ENCODE data around the gene SPATA31D1. TPM values are rescaled to one million over a fixed set of nuclear protein-coding genes. Genes with fewer than 3 reads are reported as not detected.
"Not testable (repeated sequence)": the region's sequence is repeated elsewhere in the genome, so short reads cannot be mapped to it uniquely, and the experiment has no call there.

The SPATA31D1 gene
- not detected for polyA plus RNA-seq (2013, experiment 1 of 2)
- not detected for polyA plus RNA-seq (2013, experiment 2 of 2)

GRCh38 chr9:81988472-81988871, at the start of gene SPATA31D1:
SPATA31D1 (plus strand) TSS chr9:81988772; CDS start chr9:81988819, 47 bp downstream.
- H3K18ac ChIP-seq (ENCODE audit: low read depth in 1 of 2, low read length in 2 of 2); H3K79me1 ChIP-seq (replicated peaks; ENCODE audit: low read length, poor library complexity, severe bottlenecking); H3K9ac ChIP-seq (ENCODE audit: low read length); H3K27ac ChIP-seq (ENCODE audit: low read length, poor library complexity, severe bottlenecking); H2BK5ac ChIP-seq (ENCODE audit: low read depth, low read length, poor library complexity, severe bottlenecking); H4K91ac ChIP-seq (ENCODE audit: low read length); H2BK120ac ChIP-seq (ENCODE audit: low read depth, low read length); H3K14ac ChIP-seq (ENCODE audit: low read length in 2 of 2); H3K36me3 ChIP-seq (ENCODE audit: control insufficient read depth in 1 of 2, insufficient read depth in 2 of 2, low read depth in 1 of 2, low read length in 2 of 2); H3K4me3 ChIP-seq (ENCODE audit: insufficient read depth in 1 of 2, low read depth in 1 of 2, low read length in 2 of 2); H4K8ac ChIP-seq (ENCODE audit: low read length); H3K9me3 ChIP-seq (ENCODE audit: control insufficient read depth, low read length); H2BK15ac ChIP-seq (ENCODE audit: low read depth, poor library complexity, severe bottlenecking); H3K27me3 ChIP-seq (ENCODE audit: control insufficient read depth in 1 of 2, insufficient read depth in 1 of 2, low read length in 2 of 2); H3K4ac ChIP-seq (ENCODE audit: low read depth in 1 of 2, low read length in 2 of 2); H3K4me1 ChIP-seq (ENCODE audit: control insufficient read depth, insufficient read depth, low read depth, low read length); H2AFZ ChIP-seq (ENCODE audit: low read depth, low read length); DNase-seq; H3K4me2 ChIP-seq (ENCODE audit: low read length, poor library complexity, severe bottlenecking); H2AK5ac ChIP-seq (ENCODE audit: low read length, severe bottlenecking); H3K23ac ChIP-seq (ENCODE audit: low read length in 2 of 2); H2BK12ac ChIP-seq (ENCODE audit: low read length in 2 of 2): not testable (repeated sequence)
- no CpG with 5 or more reads among the region's 1 CpG for WGBS

DNA sequence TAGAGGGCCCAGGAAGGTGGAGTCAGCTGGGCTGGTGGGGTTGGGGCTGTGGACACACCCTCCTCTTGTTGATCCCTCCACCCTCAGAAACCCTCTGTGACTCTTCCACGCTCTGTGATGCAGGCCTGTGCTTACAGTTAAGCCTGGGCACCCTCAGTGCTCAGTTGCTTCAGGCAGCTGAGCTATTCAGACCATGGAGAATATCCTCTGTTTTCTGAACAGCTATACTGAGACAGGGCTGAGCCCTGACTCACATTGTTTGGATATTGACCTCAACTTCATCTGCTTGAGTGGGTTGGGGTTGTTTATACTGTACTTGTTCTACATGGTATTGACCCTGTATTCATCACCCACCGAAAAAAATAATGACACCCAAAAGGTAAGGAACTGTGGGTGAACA, 45.2 kb upstream of the SPATA31D1 start, which contains the start of gene SPATA31D3:
TSS of gene SPATA31D3 (plus strand) at position 108 of the 400 bp plus-strand sequence. CDS start at position 194, 86 bp downstream.
- H2AFZ ChIP-seq (ENCODE audit: low read depth, low read length); H2BK15ac ChIP-seq (ENCODE audit: low read depth, poor library complexity, severe bottlenecking); H2AK5ac ChIP-seq (ENCODE audit: low read length, severe bottlenecking); H2BK5ac ChIP-seq (ENCODE audit: low read depth, low read length, poor library complexity, severe bottlenecking); H3K4ac ChIP-seq (ENCODE audit: low read depth in 1 of 2, low read length in 2 of 2); H3K4me3 ChIP-seq (ENCODE audit: insufficient read depth in 1 of 2, low read depth in 1 of 2, low read length in 2 of 2); H3K27me3 ChIP-seq (ENCODE audit: control insufficient read depth in 1 of 2, insufficient read depth in 1 of 2, low read length in 2 of 2); H3K9me3 ChIP-seq (ENCODE audit: control insufficient read depth, low read length); H3K4me1 ChIP-seq (ENCODE audit: control insufficient read depth, insufficient read depth, low read depth, low read length); H4K8ac ChIP-seq (ENCODE audit: low read length); DNase-seq; H2BK12ac ChIP-seq (ENCODE audit: low read length in 2 of 2); H3K27ac ChIP-seq (ENCODE audit: low read length, poor library complexity, severe bottlenecking); H3K4me2 ChIP-seq (ENCODE audit: low read length, poor library complexity, severe bottlenecking); H3K14ac ChIP-seq (ENCODE audit: low read length in 2 of 2); H3K18ac ChIP-seq (ENCODE audit: low read depth in 1 of 2, low read length in 2 of 2); H2BK120ac ChIP-seq (ENCODE audit: low read depth, low read length); H3K36me3 ChIP-seq (ENCODE audit: control insufficient read depth in 1 of 2, insufficient read depth in 2 of 2, low read depth in 1 of 2, low read length in 2 of 2); H3K9ac ChIP-seq (ENCODE audit: low read length); H3K23ac ChIP-seq (ENCODE audit: low read length in 2 of 2); H3K79me1 ChIP-seq (replicated peaks; ENCODE audit: low read length, poor library complexity, severe bottlenecking); H4K91ac ChIP-seq (ENCODE audit: low read length): not testable (repeated sequence)
- WGBS = no CpG with 5 or more reads among the region's 2 CpGs

DNA sequence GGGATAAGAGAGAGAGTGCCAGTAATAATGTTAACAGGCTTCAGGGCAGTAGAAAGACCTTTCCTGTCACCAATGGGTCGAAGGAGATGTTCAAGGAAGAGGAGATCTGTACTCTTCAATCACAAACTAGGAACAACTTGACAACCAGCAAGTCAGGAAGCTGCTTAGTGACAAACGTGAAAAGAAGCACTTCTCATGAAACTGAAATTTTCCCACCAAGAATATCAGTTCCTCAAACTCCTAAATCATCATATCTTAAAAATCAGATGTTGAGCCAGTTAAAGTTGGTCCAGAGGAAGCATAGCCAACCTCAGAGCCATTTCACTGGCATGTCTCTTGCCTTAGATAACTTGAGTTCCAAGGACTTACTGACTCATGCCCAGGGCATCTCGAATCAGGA, 39.9 kb upstream of the SPATA31D1 start:
- H3K18ac ChIP-seq (ENCODE audit: low read depth in 1 of 2, low read length in 2 of 2); DNase-seq; H2AK5ac ChIP-seq (ENCODE audit: low read length, severe bottlenecking); H3K4me2 ChIP-seq (ENCODE audit: low read length, poor library complexity, severe bottlenecking); H4K91ac ChIP-seq (ENCODE audit: low read length); H4K8ac ChIP-seq (ENCODE audit: low read length); H3K9me3 ChIP-seq (ENCODE audit: control insufficient read depth, low read length); H2BK120ac ChIP-seq (ENCODE audit: low read depth, low read length); H3K14ac ChIP-seq (ENCODE audit: low read length in 2 of 2); H2AFZ ChIP-seq (ENCODE audit: low read depth, low read length); H2BK15ac ChIP-seq (ENCODE audit: low read depth, poor library complexity, severe bottlenecking); H3K23ac ChIP-seq (ENCODE audit: low read length in 2 of 2); H2BK12ac ChIP-seq (ENCODE audit: low read length in 2 of 2); H3K4ac ChIP-seq (ENCODE audit: low read depth in 1 of 2, low read length in 2 of 2); H3K4me1 ChIP-seq (ENCODE audit: control insufficient read depth, insufficient read depth, low read depth, low read length); H3K9ac ChIP-seq (ENCODE audit: low read length); H3K4me3 ChIP-seq (ENCODE audit: insufficient read depth in 1 of 2, low read depth in 1 of 2, low read length in 2 of 2); H3K27me3 ChIP-seq (ENCODE audit: control insufficient read depth in 1 of 2, insufficient read depth in 1 of 2, low read length in 2 of 2); H3K79me1 ChIP-seq (replicated peaks; ENCODE audit: low read length, poor library complexity, severe bottlenecking); H2BK5ac ChIP-seq (ENCODE audit: low read depth, low read length, poor library complexity, severe bottlenecking); H3K27ac ChIP-seq (ENCODE audit: low read length, poor library complexity, severe bottlenecking); H3K36me3 ChIP-seq (ENCODE audit: control insufficient read depth in 1 of 2, insufficient read depth in 2 of 2, low read depth in 1 of 2, low read length in 2 of 2): not testable (repeated sequence)
- WGBS = no CpG with 5 or more reads among the region's 3 CpGs

- no CpG with 5 or more reads among the region's 1 CpG for WGBS
- Histone ChIP-seq H3K79me1 (replicated peaks; ENCODE audit: low read length, poor library complexity, severe bottlenecking) (no peaks in the 10 kb centered on the region), H3K23ac (ENCODE audit: low read length in 2 of 2) (no peak overlapping the region), H4K91ac (ENCODE audit: low read length) (no peak overlapping the region), H3K9me3 (ENCODE audit: control insufficient read depth, low read length) (peaks cover 12% of the 10 kb centered on the region), H2BK5ac (ENCODE audit: low read depth, low read length, poor library complexity, severe bottlenecking) (no peak overlapping the region), H3K4me2 (ENCODE audit: low read length, poor library complexity, severe bottlenecking) (no peak overlapping the region), H2BK15ac (ENCODE audit: low read depth, poor library complexity, severe bottlenecking) (no peak overlapping the region), H2BK120ac (ENCODE audit: low read depth, low read length) (no peak overlapping the region), H3K27ac (ENCODE audit: low read length, poor library complexity, severe bottlenecking) (no peak overlapping the region), H4K8ac (ENCODE audit: low read length) (no peak overlapping the region), H3K27me3 (ENCODE audit: control insufficient read depth in 1 of 2, insufficient read depth in 1 of 2, low read length in 2 of 2) (peaks cover 6 to 7% of the 10 kb centered on the region in 2 experiments), H3K4me3 (ENCODE audit: insufficient read depth in 1 of 2, low read depth in 1 of 2, low read length in 2 of 2) (no peak overlapping the region), H3K36me3 (ENCODE audit: control insufficient read depth in 1 of 2, insufficient read depth in 2 of 2, low read depth in 1 of 2, low read length in 2 of 2) (no peaks in the 10 kb centered on the region), H2BK12ac (ENCODE audit: low read length in 2 of 2) (no peak overlapping the region), H2AK5ac (ENCODE audit: low read length, severe bottlenecking) (no peak overlapping the region), H3K9ac (ENCODE audit: low read length) (no peak overlapping the region), H2AFZ (ENCODE audit: low read depth, low read length) (no peak overlapping the region), H3K4me1 (ENCODE audit: control insufficient read depth, insufficient read depth, low read depth, low read length) (no peaks in the 10 kb centered on the region), H3K14ac (ENCODE audit: low read length in 2 of 2) (no peak overlapping the region), H3K4ac (ENCODE audit: low read depth in 1 of 2, low read length in 2 of 2) (no peak overlapping the region), H3K18ac (ENCODE audit: low read depth in 1 of 2, low read length in 2 of 2) (no peak overlapping the region)
- DNase-seq = no peak
Observed at GRCh38 chr9:81953096-81953495, 35.5 kb upstream of the SPATA31D1 start.
